CD4-positive, alpha-beta memory T cell (primary cell): ENCODE measurements around the gene DDIAS. TPM values are rescaled to one million over a fixed set of nuclear protein-coding genes. Genes with fewer than 3 reads are reported as not detected.

Experiments
- CTCF ChIA-PET: fragments of 350-600 bp; sonication (Branson Sonifier 250); formaldehyde crosslinking; loops from one replicate; lab custom pipeline; 2021; ENCODE audit warnings: inconsistent platforms; ENCODE audit not compliant: partially characterized antibody; lab: Charles Lee
- POLR2A ChIA-PET: fragments of 350-600 bp; sonication (Branson Sonifier 250); formaldehyde crosslinking; loops from one replicate; lab custom pipeline; 2021; ENCODE audit not compliant: partially characterized antibody; lab: Charles Lee
- DNase-seq, 5 donors: peaks; one replicate each; pipeline versions ENCODE4 v3.0.0 to v3.0.0-alpha.2; 2020 to 2022; ENCODE audit warnings: mixed read lengths in 1 of 5
- H3K27ac ChIP-seq: one replicate; pipeline ENCODE4 v1.7.0; 2013; ENCODE audit warnings: low read depth, low read length
- H3K27me3 ChIP-seq: 2 replicates; pipeline ENCODE4 v1.7.0; 2013; ENCODE audit warnings: mild to moderate bottlenecking, low read length, moderate library complexity; ENCODE audit not compliant: insufficient read depth
- H3K36me3 ChIP-seq: 2 replicates; pipeline ENCODE4 v1.7.0; 2013; ENCODE audit warnings: mild to moderate bottlenecking, low read length, moderate library complexity; ENCODE audit not compliant: insufficient read depth
- H3K4me1 ChIP-seq: 2 replicates; pipeline ENCODE4 v1.7.0; 2013; ENCODE audit warnings: mild to moderate bottlenecking, low read length, moderate library complexity; ENCODE audit not compliant: insufficient read depth
- H3K4me3 ChIP-seq, 2 donors: one replicate each; pipeline ENCODE4 v1.7.0; 2013; ENCODE audit warnings: low read length in 2 of 2, mild to moderate bottlenecking in 1 of 2
- H3K9me3 ChIP-seq, 2 donors: one replicate each; pipeline ENCODE4 v1.7.0; 2013; ENCODE audit warnings: low read length in 2 of 2, control low read depth in 1 of 2; ENCODE audit not compliant: control insufficient read depth in 1 of 2
- H3K27ac Mint-ChIP-seq, 7 donors: one replicate each; pipeline ENCODE4 v1.8.0; 2020 to 2021; ENCODE audit warnings: mixed read lengths in 7 of 7, mild to moderate bottlenecking in 6 of 7, inconsistent platforms in 3 of 7, moderate library complexity in 3 of 7
- H3K27me3 Mint-ChIP-seq, 2 donors: one replicate each; pipeline ENCODE4 v1.8.0; 2020 to 2021; ENCODE audit warnings: mixed read lengths in 2 of 2
- H3K36me3 Mint-ChIP-seq, 2 donors: one replicate each; pipeline ENCODE4 v1.8.0; 2020 to 2021; ENCODE audit warnings: mixed read lengths in 2 of 2, inconsistent platforms in 1 of 2, mild to moderate bottlenecking in 1 of 2
- H3K4me1 Mint-ChIP-seq, 4 donors: one replicate each; pipeline ENCODE4 v1.8.0; 2020 to 2021; ENCODE audit warnings: mixed read lengths in 4 of 4, mild to moderate bottlenecking in 1 of 4
- H3K4me3 Mint-ChIP-seq, 8 donors: one replicate each; pipeline ENCODE4 v1.8.0; 2020 to 2021; ENCODE audit warnings: mixed read lengths in 8 of 8, mild to moderate bottlenecking in 7 of 8, moderate library complexity in 6 of 8, inconsistent platforms in 3 of 8
- H3K9me3 Mint-ChIP-seq, 8 donors: one replicate each; pipeline ENCODE4 v1.8.0; 2020 to 2021; ENCODE audit warnings: mixed read lengths in 8 of 8, mild to moderate bottlenecking in 5 of 8, inconsistent platforms in 3 of 8, moderate library complexity in 1 of 8
- intact Hi-C: fragments of 100-400 bp; cut with micrococcal nuclease; formaldehyde crosslinking; loops from one replicate; pipeline ENCODE4 v1.15.1; 2023
- polyA plus RNA-seq, 2 donors: library from polyadenylated mRNA; unstranded; fragments of 300-500 nt; fragmentation: Illumina TruSeq; gene quantifications; one replicate each; pipeline ENCODE4 v1.2.3, GENCODE V29; 2021
- total RNA-seq, 2 experiments: library from RNA; stranded (reverse); gene quantifications; one replicate each; pipeline ENCODE4 v1.2.3, GENCODE V29; 2021

Gene DDIAS
- total and polyA plus RNA-seq, 4 experiments from 2014 or later, result 0.67 to 2.4 (median 0.86) TPM; not detected in 1

GRCh38 chr11:82903843-82904586 is 2.5 kb downstream of the DDIAS start:
- peaks cover 30% of the 10 kb centered on the region for H3K4me1 ChIP-seq
- Mint-ChIP-seq H3K27ac (peak overlapping the region in 1 of 7 donors; percentile 30), H3K4me3 (no peak overlapping the region), H3K9me3 (peaks cover 0 to 1% (median 0%) of the 10 kb centered on the region in 8 donors), H3K36me3 (peaks cover 0 to 8% of the 10 kb centered on the region in 2 donors), H3K27me3 (no peaks in the 10 kb centered on the region), H3K4me1 (peaks cover 20 to 44% (median 29%) of the 10 kb centered on the region in 4 donors)
- H3K27me3 ChIP-seq, result no peaks in the 10 kb centered on the region
- H3K36me3 ChIP-seq, result no peaks in the 10 kb centered on the region
- intact Hi-C loops, result no loop called here
- no peak for DNase-seq
- no peaks in the 10 kb centered on the region for H3K9me3 ChIP-seq
- H3K4me3 ChIP-seq, result no peak overlapping the region
- no peak overlapping the region for H3K27ac ChIP-seq
- ChIA-PET CTCF (interaction anchor here (1.1 to 11.8 kb wide), 7 partner anchors 17 to 346 kb away, joined by 3 to 107 read pairs (median 6); no protein-coding TSS in a partner anchor), POLR2A (interaction anchor here (0.6 to 1.1 kb wide), 2 partner anchors 21 to 346 kb away, joined by 3 read pairs; no protein-coding TSS in a partner anchor)

- intact Hi-C loops, result loop anchor here (1.0 to 5.0 kb wide), 8 partner anchors 21 to 344 kb away; partner anchors contain the start of gene RAB30
- no peaks in the 10 kb centered on the region for H3K9me3 ChIP-seq
- H3K4me1 Mint-ChIP-seq, result peaks cover 11 to 22% (median 16%) of the 10 kb centered on the region in 4 donors
- ChIA-PET CTCF (interaction anchor here (0.8 to 11.8 kb wide), 5 partner anchors 25 to 345 kb away, joined by 3 to 107 read pairs (median 3); no protein-coding TSS in a partner anchor), POLR2A (interaction anchor here (1.0 kb wide), 1 partner anchor 250 kb away, joined by 3 read pairs; the partner anchor contains the start of gene PCF11)
- H3K27ac ChIP-seq, result no peak overlapping the region
- H3K27me3 ChIP-seq, result no peaks in the 10 kb centered on the region
- H3K36me3 Mint-ChIP-seq, result peaks cover 0 to 2% of the 10 kb centered on the region in 2 donors
- H3K4me1 ChIP-seq, result peaks cover 18% of the 10 kb centered on the region
- H3K4me3 ChIP-seq, result no peak overlapping the region
- DNase-seq, result peak in 4 of 5 donors; percentile 45 to 51 (median 48)
- H3K4me3 Mint-ChIP-seq, result no peak overlapping the region
- no peaks in the 10 kb centered on the region for H3K9me3 Mint-ChIP-seq
- no peak overlapping the region for H3K27ac Mint-ChIP-seq
- no peaks in the 10 kb centered on the region for H3K27me3 Mint-ChIP-seq
- no peaks in the 10 kb centered on the region for H3K36me3 ChIP-seq
Observed at GRCh38 chr11:82906236-82906635, 4.7 kb downstream of the DDIAS start.

- Histone ChIP-seq H3K36me3 (no peaks in the 10 kb centered on the region), H3K4me3 (no peak overlapping the region), H3K27me3 (no peaks in the 10 kb centered on the region), H3K4me1 (peaks cover 15% of the 10 kb centered on the region), H3K9me3 (no peaks in the 10 kb centered on the region), H3K27ac (no peak overlapping the region)
- peak overlapping the region in 3 of 7 donors; percentile 1 to 14 (median 11) for H3K27ac Mint-ChIP-seq
- ChIA-PET CTCF (interaction anchor here (0.8 to 2.9 kb wide), 3 partner anchors 24 to 343 kb away, joined by 3 to 18 read pairs (median 9); no protein-coding TSS in a partner anchor), POLR2A (interaction anchor here (1.0 kb wide), 2 partner anchors 20 to 250 kb away, joined by 3 read pairs; partner anchors contain the start of gene PCF11)
- peaks cover 10 to 18% (median 14%) of the 10 kb centered on the region in 4 donors for H3K4me1 Mint-ChIP-seq
- H3K9me3 Mint-ChIP-seq, result peaks cover 0 to 6% (median 1%) of the 10 kb centered on the region in 8 donors
- no peak overlapping the region for H3K4me3 Mint-ChIP-seq
- no peaks in the 10 kb centered on the region for H3K27me3 Mint-ChIP-seq
- intact Hi-C loops, result loop anchor here (1.0 to 5.0 kb wide), 8 partner anchors 20 to 343 kb away; partner anchors contain the start of gene RAB30
- no peaks in the 10 kb centered on the region for H3K36me3 Mint-ChIP-seq
- DNase-seq, result no peak
Observed at GRCh38 chr11:82906931-82907330, 5.4 kb downstream of the DDIAS start.

GRCh38 chr11:82907371-82907770 is 5.8 kb downstream of the DDIAS start:
- CTCF ChIA-PET, result interaction anchor here (0.8 to 2.9 kb wide), 7 partner anchors 13 to 342 kb away, joined by 3 to 18 read pairs (median 4); no protein-coding TSS in a partner anchor
- H3K27ac ChIP-seq, result no peak overlapping the region
- H3K36me3 Mint-ChIP-seq, result no peaks in the 10 kb centered on the region
- H3K4me3 Mint-ChIP-seq, result no peak overlapping the region
- POLR2A ChIA-PET, result interaction anchor here (0.7 to 1.0 kb wide), 4 partner anchors 20 to 249 kb away, joined by 3 to 5 read pairs (median 3); partner anchors contain the start of gene PCF11
- no peaks in the 10 kb centered on the region for H3K36me3 ChIP-seq
- peaks cover 0 to 10% (median 2%) of the 10 kb centered on the region in 8 donors for H3K9me3 Mint-ChIP-seq
- no peaks in the 10 kb centered on the region for H3K27me3 ChIP-seq
- DNase-seq, result no peak
- no peaks in the 10 kb centered on the region for H3K9me3 ChIP-seq
- intact Hi-C loops, result loop anchor here (5.0 kb wide), 1 partner anchor 180 kb away; no protein-coding TSS in a partner anchor
- H3K4me1 ChIP-seq, result peaks cover 11% of the 10 kb centered on the region
- H3K27me3 Mint-ChIP-seq, result no peaks in the 10 kb centered on the region
- peaks cover 8 to 18% (median 11%) of the 10 kb centered on the region in 4 donors for H3K4me1 Mint-ChIP-seq
- peak overlapping the region in 2 of 7 donors; percentile 1 to 14 for H3K27ac Mint-ChIP-seq
- no peak overlapping the region for H3K4me3 ChIP-seq

GRCh38 chr11:82908311-82908710 is 6.8 kb downstream of the DDIAS start:
- H3K27ac Mint-ChIP-seq, result peak overlapping the region in 4 of 7 donors; percentile 9 to 31 (median 14)
- intact Hi-C loops, result loop anchor here (5.0 kb wide), 1 partner anchor 179 kb away; no protein-coding TSS in a partner anchor
- Histone ChIP-seq H3K4me3 (no peak overlapping the region), H3K27me3 (no peaks in the 10 kb centered on the region), H3K9me3 (no peaks in the 10 kb centered on the region), H3K36me3 (no peaks in the 10 kb centered on the region), H3K4me1 (peaks cover 11% of the 10 kb centered on the region), H3K27ac (no peak overlapping the region)
- H3K9me3 Mint-ChIP-seq, result peaks cover 0 to 10% (median 3%) of the 10 kb centered on the region in 8 donors
- DNase-seq, result no peak
- ChIA-PET CTCF (interaction anchor here (1.0 to 2.9 kb wide), 8 partner anchors 10 to 341 kb away, joined by 3 to 18 read pairs (median 4); no protein-coding TSS in a partner anchor), POLR2A (interaction anchor here (1.0 kb wide), 1 partner anchor 249 kb away, joined by 5 read pairs; the partner anchor contains the start of gene PCF11)
- no peak overlapping the region for H3K4me3 Mint-ChIP-seq
- H3K4me1 Mint-ChIP-seq, result peaks cover 5 to 18% (median 11%) of the 10 kb centered on the region in 4 donors
- H3K27me3 Mint-ChIP-seq, result no peaks in the 10 kb centered on the region
- no peaks in the 10 kb centered on the region for H3K36me3 Mint-ChIP-seq

- peaks cover 5 to 18% (median 11%) of the 10 kb centered on the region in 4 donors for H3K4me1 Mint-ChIP-seq
- intact Hi-C loops, result loop anchor here (5.0 kb wide), 1 partner anchor 178 kb away; no protein-coding TSS in a partner anchor
- no peak for DNase-seq
- Histone ChIP-seq H3K4me3 (no peak overlapping the region), H3K9me3 (no peaks in the 10 kb centered on the region), H3K4me1 (peaks cover 11% of the 10 kb centered on the region), H3K27me3 (no peaks in the 10 kb centered on the region), H3K27ac (no peak overlapping the region), H3K36me3 (no peaks in the 10 kb centered on the region)
- H3K27me3 Mint-ChIP-seq, result no peaks in the 10 kb centered on the region
- CTCF ChIA-PET, result interaction anchor here (1.1 to 2.9 kb wide), 4 partner anchors 10 to 340 kb away, joined by 3 to 18 read pairs (median 7); no protein-coding TSS in a partner anchor
- H3K4me3 Mint-ChIP-seq, result no peak overlapping the region
- POLR2A ChIA-PET, result no interaction called here
- peaks cover 0 to 10% (median 3%) of the 10 kb centered on the region in 8 donors for H3K9me3 Mint-ChIP-seq
- H3K36me3 Mint-ChIP-seq, result no peaks in the 10 kb centered on the region
- H3K27ac Mint-ChIP-seq, result no peak overlapping the region
Observed at GRCh38 chr11:82909015-82909640, 7.6 kb downstream of the DDIAS start.
